NOMO-1 treated with DMSO at 0.1 percent for 48 hours (cell line): Measurements from ENCODE around the gene PIK3R4.

Experiments used
- DNase-seq: peaks from one replicate; lab custom pipeline; 2025; ENCODE audit not compliant: unreplicated experiment; lab: John Stamatoyannopoulos, UW

Gene PIK3R4

DNA sequence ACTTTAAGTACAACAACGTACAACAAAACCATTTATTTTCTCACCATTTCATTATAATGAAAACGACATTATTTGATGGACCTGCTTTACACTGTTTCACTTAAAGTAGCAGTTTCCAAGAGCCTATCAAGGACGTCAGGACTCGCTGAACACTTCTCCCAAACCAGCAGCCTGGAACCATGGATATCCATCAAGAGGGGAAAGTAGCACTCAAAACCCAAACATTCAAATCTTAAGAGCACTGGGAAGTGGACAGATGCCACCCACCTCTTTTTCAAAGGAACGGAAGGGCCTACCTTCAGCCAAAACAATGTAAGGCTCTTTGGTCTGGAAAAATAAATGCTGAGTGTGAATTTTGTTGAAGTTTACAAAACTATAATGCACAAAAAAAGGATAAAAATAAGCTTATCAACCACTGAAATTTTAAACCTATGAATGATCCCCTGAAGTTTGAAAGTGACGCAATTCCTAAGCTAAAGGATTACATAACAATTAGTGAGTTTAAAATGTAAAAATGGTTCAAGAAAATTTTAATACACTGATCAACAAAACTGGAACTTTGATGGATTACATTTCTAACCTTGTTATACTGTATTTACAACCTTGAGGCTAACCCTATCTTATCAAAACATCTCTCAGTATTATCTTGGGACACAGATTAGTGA is 4.6 kb downstream of the PIK3R4 start:
- DNase-seq = no peak

DNA sequence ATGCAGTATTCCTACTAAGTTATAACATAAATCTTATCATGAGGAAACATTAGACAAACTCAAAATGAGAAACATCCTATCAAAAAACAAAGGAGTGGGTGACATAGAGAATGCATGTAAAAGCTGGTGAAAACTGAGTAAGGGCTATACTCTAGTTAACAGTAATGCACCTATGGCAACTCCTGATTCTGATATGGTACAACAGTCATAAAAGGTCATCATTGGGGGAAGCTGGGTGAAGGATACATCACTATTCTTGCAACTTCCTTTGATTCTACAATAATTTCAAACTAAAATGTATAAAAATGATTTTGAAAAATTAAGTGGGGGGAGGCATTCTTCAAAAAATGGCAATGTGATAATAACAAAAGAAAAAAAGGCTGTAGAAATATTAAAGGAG is 6.8 kb downstream of the PIK3R4 start:
- no peak for DNase-seq

DNA sequence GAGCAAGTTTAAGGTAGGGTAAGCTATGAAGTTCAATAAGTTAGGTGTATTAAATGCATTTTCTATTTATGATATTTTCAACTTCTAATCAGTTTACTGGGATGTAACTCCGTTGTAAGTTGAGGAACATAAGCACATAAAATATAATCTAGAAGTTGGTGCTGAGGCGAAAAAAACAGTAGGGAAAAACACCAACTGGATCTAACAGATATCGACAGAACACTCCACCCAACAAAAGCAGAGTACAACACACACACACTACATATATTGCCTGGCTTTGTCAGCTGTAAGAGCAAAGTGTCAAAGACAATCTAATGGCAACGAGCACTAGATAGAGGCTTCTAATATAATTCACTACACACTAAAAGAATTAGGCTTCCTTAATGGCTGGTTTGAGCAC is 8.4 kb downstream of the PIK3R4 start:
- no peak for DNase-seq

DNA sequence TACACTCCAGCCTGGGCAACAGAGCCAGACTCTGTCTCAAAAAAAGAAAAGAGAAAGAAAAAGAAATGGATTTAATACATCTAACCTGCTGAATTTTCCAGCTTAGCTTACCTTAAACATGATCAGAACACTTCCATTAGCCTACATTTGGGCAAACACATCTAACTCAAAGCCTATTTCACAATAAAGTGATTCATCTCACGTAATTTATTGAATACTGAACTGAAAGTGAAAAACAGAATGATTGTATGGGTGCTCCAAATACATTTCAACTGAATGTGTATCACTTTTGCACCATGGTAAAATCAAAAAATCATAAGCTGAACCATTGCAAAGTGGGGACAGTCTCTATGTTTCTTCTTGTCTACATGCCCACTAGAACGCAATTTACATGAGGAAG is 9.0 kb downstream of the PIK3R4 start:
- peak; percentile 70 for DNase-seq

DNA sequence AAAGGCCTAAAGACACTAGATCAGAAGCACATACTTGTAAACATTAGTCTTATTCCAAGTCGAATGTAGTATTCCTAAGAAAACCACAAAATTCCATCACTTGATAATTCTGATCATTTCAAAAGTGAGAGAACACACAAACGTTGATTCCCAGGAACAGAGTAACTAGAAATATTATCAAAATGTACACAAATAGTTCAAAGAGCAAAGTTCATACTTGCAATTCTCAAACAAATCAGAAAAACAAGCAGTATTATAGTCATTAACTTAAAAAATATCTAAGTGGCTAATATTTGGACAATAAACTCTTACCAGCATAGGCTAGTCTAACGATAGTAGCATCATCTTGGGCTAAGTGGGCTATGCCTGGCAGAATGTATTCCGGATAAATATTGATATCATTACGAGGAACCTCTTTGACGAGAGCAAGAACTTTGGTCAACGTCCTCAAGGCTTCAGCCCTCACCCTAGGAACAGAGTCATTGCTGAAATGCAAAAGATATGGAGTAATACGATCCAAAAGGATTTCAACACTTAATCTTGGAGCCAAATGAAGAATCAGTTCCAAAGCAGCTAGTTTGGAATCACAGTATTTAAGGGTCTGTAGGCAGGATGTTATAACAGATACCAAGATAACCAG is 13.3 kb downstream of the PIK3R4 start:
- no peak for DNase-seq

DNA sequence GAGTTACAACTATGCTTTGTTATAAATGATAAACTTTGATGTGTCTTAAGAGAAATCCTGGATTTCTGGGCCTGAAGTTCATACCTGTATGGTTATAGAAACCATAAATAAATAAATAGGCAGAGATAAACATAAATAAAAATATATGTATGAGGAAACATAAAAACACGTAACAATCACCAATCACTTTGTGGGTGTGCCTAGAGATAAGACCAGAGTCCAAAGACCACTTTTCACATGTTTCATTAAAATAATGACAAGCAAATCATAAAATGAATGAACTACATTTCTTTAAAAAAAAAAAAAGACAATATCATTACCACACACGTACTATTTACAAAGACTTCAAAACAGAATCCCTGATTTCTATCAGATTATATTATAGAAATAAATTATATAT is 14.1 kb downstream of the PIK3R4 start:
- no peak for DNase-seq

DNA sequence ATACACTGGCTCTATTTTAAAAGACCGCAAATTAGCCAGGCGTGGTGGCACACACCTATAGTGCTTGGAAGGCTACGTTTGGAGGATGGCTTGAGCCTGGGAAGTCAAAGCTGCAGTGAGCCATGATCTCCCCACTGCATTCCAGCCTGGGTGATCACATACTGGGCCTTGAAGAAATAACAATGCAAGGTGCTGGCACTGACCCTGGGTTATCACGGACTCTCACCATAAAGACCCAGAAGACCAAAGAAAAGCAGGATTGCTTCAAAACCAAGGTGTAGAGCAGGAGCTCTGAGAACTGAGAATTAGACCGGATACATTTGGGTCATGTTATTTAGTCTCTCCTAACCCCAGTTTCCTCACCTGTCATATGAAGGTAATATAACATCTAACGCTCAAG is 14.8 kb downstream of the PIK3R4 start:
- no peak for DNase-seq

DNA sequence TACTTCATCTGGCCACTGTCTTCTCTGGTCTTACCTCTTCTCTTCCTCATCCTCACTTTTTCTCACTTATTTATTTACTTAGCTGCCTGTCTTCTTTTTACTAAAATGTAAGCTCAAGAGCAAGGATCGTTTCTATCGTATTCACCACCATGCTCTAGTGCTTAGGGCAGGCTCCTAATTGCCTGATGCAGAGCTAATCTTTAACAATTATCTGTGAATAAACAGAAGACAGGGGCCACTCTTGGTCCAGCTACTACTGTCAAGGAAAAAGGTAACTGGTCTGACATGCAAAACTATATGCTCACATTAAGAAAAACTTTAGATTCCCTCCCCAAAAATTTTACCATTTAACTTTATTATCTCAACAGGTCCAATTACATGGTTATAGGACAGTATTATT is 17.5 kb downstream of the PIK3R4 start:
- no peak for DNase-seq

DNA sequence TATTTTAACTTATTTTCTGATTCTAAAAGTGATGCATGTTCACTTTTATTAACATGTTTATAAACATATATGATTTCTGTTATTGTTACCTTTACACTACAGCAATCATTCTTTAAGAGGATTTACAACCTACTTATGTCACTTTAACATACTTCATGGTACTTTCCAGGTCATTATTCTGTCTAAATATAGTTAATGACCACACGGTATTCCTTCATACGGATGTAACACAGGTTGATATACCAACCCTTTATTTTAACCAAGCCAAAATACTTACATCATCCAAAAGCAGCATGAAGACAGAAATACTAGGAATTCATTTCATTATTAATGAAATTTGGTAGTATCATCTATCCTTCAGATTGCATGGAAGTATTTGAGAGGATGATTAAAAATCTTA is 18.6 kb downstream of the PIK3R4 start:
- no peak for DNase-seq

DNA sequence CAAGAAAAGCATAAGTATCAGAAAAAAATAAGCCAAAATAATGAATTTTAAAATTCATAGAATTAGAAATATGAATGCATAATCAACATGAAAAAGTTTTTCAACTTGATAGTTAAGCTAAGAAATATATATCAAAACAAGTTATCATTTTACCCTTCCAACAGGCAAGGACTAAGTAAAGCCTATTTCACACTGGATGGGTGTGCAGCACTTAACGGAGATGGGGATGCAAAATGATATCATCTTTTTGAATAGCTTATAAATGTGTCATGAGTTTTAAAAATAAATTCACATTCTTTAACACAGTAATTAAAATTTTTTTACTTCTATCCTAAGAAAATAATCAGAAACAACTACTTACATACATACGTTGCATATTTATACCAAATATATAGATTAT is 20.9 kb downstream of the PIK3R4 start:
- no peak for DNase-seq

DNA sequence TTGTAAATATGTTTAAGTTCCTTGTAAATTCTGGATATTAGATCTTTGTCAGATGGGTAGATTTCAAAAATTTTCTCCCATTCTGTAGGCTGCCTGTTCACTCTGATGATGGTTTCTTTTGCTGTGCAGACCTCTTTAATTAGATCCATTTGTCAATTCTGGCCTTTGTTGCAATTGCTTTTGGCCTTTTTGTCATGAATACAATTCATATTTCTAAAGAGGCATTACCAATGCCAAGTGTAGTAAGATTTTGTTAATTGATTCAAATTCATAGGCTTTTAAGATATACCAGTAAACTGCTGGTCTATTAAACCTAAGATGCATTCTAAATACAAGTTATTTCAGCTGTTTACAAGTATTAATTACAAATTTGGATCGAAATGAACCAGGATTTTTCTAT is 31.0 kb downstream of the PIK3R4 start:
- no peak for DNase-seq

DNA sequence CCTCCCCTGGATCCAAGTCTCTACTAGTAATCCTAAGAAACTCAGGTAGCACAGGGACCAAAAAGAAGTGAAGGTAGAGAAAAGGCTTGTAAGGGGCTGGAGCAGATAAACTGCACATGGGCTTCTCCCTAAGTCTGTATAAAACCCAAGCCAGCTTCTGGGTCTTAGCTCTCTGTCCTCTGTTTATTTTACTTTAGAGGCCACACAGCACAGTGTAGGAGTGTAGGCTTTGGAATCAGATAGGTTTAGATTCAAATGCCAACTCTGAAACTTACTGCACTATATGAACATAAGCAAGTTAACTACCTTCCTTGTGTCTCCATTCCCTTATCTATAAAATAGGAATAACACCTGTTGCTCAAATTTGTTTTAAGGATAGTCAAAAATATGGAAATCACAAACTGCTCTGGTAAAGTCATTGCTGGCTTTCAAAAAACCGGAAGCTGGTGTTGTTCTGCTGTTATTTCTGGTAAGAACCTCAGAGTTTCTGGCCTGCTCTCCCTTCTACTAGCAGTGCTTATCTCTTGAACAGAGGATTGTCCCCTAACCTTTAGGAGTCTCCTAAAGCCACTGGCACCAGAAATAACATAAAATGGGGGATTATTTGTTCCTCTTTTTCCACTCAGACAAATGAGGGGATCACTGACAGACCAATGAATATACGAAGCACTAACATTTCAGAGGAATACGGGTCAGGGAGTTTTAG is 33.8 kb downstream of the PIK3R4 start:
- DNase-seq = no peak

DNA sequence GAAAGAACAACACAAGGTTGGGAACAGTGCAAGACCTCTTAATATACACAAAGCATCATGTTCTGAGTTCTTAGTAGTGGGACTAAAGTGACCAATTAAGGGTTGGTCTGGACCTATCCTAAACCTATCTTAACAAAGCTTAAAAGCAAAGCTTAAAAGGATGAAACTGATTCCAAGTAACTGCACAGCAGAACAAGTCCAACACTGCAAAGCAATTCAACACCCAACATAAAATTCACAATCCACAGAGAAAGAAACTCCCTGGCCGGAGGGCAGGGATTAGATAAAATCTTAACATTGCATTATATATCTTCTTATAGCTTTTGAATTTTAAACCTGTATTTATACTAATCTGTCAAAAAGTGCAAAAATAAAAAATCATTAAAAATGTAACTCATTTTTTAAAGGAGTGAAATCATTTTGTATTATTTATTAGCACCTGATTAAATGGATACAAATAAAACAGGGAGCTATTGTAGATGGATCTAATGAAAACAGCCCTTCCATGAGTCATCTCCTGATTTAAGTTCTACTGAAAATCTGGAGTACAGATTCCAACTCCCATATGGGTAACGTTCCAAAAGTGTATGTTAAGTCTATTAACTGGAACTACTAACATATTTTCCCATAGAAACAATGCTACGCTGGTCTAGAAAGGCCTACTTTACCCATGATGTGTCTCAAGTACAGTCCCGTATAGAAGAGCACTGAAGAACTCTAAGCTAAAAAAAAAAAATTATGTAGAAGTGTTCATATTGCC is 34.9 kb downstream of the PIK3R4 start:
- no peak for DNase-seq

DNA sequence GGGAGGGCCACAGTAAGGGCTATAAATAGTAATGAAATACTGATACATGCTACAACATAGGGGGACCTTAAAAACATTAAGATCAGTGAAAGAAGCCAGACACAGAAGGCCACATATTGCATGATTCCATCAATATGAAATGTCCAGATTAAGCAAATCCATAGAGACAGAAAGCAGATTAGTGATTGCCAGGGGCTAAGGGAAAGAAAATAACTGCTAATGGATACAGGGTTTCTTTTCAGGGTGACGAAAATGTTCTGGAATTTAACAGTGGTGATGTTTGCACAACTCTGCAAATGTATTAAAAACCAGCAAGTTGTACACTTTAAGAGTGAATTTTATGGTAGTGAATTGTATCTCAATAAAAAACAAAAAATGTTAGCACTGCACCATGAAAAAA is 37.0 kb downstream of the PIK3R4 start:
- DNase-seq = no peak

DNA sequence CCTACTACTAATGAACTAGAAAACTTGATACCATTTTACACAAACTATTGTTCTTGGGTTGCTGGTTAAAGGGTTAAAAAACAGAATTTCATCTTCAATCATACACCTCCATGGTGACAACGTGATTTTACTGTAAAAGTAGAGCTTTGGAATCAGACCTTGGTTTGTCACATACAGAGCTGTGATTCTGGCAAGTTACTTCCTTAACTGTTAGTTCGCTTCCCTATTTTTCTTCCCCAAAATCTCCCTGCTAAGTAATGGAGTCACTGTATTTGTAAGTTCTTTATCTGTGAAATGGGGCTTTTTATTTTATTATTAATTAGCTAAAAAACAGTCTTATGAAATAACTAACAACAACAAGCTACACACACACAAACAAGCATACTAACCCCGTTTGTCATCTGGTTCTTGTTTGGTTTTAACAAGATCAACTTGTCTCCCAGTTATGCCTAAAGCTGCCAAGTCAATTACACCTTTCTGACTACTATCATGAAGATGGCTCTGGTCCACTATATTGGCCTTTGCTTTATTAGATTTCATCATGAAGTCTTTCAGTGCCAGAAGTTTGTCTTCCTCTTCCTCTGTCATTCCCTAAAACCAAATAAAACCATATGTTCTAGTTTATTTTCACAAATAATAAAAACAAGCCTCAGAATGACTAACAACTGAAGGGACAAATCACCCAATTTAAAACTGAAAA is 38.6 kb downstream of the PIK3R4 start:
- peak; percentile 54 for DNase-seq

DNA sequence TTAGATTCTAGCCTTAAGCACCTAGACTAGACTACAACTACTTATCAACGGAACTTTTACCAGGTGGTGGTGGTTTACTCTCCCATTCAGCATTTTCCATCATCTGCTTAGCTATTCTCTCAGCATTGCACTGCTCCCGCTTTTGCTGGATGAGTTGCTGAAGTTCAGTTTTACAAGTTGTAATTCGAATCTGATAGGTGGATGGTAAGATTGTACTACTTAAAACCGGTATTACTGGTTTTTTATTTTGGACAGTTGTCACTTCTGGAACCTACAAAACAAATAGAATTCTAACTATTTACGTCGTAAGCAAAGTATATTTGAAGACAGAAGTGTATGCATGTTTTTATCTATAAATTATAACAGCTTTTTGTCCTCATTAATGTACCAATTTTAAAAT is 41.1 kb downstream of the PIK3R4 start:
- DNase-seq = no peak

DNA sequence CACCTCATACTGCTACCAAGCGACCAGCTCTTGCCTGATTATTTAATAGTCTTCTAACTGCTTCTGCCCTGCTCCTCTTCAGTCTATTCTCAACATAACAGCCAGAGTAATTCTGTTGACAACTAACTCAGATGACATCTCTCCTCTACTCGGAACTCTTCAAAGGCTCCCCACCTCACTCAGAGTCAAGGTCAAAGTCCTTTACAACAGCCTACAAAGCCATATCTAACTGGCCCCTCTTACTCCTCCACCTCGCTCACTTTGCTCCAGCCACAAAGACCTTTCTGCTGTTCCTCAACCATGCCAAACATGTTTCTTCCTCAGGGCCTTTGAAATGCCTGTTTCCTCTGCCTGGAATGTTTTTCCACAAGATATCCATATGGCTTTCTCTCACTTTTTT is 43.6 kb downstream of the PIK3R4 start:
- no peak for DNase-seq

DNA sequence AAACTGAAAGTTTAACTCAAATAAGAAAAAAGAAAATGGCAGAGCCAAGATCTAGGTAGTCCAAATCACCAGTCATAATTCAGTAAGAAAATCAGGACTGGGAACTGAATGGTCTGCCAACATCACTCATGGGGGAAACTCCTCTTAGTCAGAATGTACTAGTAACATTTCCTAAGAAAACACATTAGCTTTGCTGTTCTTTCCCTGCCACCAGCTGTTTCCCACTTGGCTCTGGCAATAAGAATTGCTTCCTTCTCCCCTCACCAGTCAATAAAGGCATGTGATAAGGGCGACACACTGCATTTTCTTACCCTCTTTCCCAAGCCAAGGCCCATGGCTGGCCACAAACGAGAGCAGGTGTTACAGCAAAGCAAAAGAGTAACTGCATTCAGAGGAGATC is 46.1 kb downstream of the PIK3R4 start:
- no peak for DNase-seq

DNA sequence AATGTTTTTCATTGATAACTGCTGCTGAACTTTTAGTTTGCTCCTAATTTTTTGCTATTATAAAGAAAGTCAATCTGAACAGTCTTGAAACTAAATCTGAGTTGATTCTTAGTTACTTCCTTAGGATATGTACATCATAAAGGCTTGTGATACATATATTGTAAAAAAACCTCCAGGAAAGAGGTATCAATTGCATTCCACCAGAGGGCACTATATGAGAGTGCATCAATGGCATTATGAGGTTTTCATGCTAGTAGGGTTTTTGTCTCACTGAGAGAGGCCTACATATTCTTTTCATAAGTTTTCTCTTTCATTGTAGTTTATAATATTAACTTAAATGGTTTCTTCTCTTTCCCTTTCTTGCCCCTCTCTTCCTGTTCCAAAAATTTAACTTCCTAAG is 46.9 kb downstream of the PIK3R4 start:
- DNase-seq = peak; percentile 47

DNA sequence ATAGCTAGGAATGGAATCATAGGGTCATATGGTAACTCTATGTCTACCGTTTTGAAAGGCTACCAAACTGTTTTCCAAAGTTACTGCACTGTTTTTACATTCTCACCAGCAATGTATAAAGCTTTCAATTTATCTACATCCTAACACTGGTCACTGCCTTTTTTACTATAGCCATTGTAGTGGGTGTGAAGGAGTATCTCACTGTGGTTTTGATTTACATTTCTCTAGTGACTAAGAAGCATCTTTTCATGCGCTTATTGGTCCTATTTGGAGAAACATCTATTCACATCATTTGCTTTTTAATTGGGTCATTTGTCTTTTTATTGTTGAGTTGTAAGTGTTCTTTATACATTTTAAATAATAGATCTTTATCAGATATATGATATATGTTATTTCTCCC is 53.3 kb downstream of the PIK3R4 start:
- no peak for DNase-seq

DNA sequence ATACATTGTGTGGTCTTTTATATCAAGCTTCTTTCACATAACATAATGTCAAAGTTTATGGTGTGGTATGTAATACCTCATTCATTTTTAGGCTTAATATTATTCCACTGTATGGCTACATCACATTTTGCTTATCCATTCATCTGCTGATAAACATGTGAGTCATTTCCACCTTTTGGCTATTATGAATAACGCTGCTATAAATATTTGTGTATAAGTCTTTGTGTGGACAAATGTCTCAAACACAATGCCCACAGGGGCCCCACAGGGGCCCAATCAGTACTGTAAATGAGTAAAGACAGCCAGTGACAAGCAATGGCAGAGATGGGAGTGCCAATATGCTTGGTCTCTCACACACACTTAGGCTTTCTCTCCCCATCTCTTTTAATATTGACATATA is 54.2 kb downstream of the PIK3R4 start:
- no peak for DNase-seq
